ENCODE measurements around the gene TNFRSF18.

Gene TNFRSF18

GRCh38 chr1:1226566-1227362 lies 20.4 kb upstream of the TNFRSF18 start:
- no peak for DNase-seq

DNA sequence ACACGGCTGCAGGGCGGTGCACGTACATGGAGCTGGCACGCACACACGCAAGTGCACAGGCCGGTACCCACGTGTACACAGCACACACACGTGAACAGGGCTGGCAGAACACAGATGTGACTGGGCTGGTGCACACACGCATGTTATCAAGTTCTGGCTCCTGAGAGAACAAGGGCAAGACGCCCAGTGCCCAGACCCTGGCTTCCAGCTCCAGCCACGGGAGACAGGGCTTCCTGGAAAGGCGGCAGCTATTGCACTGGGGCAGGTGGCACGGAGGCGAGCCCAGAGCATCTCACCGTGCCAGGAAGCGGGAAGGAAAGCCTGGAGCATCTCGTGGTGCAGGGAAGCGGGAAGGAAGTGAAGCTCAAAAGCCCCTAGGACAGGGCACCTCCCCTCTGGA lies 19.5 kb upstream of the TNFRSF18 start:
- no peak for DNase-seq

DNA sequence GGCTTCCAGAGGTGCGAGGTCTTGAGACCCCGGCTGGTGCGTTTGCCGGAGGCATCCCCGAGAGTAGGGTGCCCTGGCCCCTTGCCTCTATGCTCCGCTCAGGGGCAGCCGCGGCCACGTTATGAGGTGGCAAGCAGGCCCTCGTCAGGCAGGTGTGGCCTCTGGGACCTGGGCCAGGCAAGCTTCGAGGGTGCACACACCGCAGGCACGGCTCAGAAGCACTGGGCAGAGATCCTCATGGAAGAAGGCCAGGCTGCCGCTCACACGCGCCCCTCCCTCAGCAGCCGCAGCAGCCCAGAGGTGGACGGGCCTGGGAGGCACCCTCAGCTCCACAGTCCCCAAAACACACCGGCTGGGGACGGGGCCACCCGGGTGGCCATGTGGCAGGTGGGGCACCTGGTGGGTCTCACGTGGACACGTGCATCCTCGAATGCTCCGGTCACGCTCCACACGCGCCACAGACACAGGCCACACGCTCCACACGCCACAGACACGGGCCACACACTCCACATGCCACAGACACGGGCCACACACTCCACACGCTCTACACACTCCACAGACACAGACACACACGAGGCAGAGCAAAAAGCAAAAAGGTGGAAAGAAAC lies 18.9 kb upstream of the TNFRSF18 start:
- no peak for DNase-seq

DNA sequence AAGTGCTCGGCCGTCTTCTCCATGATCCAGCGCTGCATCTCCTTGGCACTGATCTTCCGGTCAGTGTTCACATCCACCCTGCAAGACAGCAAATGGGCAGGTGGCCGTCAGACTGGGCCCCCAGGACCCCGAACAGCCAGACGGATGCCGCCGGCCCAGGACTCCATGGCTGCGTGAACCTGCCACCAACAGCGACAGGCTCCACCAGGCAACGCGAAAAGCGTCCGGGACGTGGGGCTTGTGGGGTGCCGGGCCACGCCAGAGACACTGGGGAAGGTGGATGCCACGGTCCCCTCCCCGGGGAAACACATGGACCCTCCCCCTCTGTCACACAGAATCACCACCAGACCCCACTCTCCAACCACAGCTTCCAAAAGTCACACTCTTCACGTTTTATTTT lies 17.5 kb upstream of the TNFRSF18 start:
- DNase-seq, result no peak

- DNase-seq, result no peak
Measured at GRCh38 chr1:1223321-1223720, 16.9 kb upstream of the TNFRSF18 start.

GRCh38 chr1:1222575-1223225 lies 16.3 kb upstream of the TNFRSF18 start:
- no peak for DNase-seq

- DNase-seq, result no peak
Measured at GRCh38 chr1:1221887-1222574, 15.6 kb upstream of the TNFRSF18 start.

DNA sequence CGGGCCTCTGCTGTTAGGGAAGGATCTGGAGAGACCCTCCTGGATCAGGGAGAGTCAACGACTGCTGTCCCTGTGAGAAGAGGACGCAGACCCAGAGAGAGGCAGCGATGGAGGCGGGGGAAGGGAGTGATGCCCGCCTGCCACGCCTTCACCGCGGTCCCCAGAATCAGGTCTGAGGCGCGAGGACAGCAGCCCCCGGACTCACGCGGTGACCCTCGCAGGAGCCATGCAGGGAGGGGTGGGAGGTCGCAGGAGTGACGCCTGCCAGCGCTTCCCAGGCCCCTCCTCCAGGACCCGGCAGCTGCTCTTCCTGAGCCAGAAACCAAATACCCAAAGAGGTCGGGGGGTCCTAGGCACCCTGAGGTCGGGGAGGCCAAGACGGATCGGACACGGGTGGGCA lies 13.8 kb upstream of the TNFRSF18 start:
- no peak for DNase-seq

DNA sequence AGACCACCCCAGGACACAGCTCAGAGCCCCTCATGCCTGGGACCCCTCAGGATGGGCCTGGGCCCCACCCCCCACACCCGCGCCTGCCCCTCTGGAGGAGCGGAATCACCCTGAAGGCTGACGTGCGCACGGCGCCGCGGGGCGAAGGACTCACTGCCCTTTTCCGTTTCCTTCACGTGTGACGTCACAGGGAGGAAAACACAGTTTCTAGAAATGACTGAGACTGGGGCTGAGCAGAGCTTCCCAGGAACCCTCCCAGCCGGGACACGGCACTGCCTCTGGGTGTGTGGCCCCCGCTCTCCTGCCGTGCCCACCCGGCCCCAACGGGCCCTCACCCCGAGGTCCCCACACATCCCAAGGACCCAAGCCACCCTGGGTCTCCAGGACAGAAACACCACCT lies 12.9 kb upstream of the TNFRSF18 start:
- DNase-seq, result peak; percentile 64 to 72

- no peak for DNase-seq
Measured at GRCh38 chr1:1218524-1219200, 12.3 kb upstream of the TNFRSF18 start.

- peak; percentile 64 to 71 for DNase-seq
Measured at GRCh38 chr1:1217621-1218523, 11.5 kb upstream of the TNFRSF18 start.

DNA sequence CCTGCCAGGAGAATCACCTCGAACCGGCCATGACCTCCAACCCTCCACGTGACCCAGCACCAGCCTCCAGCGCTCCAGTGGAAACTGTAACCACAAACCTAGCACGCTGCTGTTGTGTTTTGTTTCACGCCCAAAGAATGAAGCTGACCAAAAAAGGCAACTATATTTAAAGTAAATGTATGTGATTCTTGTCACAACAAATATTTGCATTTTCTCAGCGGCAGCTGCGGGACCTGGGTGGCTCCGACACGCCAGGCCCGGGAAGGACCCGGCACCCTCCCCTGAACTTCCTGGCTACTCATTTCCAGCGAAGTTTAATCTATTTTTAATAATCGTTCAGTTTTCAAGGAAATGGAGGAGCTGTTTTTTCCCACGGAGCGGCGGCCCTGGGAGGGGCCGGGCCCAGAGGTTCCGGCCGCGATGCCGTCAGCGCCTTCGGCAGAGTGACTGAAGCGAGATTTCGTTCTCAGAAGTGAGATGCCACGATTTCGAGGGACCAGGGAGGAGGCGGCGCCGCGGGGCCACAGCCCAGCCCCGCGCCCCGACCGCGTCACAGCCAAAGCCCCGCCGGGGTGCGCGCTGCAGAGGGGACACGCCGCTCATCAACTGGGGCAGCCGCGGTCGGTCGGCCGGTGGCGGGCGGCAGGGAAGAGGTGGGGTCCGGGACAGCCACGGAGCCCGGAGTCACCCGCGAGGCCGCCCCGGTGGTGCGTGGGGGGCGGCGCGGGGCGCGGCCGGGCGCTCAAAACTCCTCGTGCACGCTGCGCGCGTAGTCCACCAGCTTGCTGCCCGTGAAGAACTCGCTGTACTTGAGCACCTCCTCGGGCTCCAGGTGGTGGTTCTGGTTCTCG lies 10.6 kb upstream of the TNFRSF18 start:
- DNase-seq, result peak; percentile 67 to 71

DNA sequence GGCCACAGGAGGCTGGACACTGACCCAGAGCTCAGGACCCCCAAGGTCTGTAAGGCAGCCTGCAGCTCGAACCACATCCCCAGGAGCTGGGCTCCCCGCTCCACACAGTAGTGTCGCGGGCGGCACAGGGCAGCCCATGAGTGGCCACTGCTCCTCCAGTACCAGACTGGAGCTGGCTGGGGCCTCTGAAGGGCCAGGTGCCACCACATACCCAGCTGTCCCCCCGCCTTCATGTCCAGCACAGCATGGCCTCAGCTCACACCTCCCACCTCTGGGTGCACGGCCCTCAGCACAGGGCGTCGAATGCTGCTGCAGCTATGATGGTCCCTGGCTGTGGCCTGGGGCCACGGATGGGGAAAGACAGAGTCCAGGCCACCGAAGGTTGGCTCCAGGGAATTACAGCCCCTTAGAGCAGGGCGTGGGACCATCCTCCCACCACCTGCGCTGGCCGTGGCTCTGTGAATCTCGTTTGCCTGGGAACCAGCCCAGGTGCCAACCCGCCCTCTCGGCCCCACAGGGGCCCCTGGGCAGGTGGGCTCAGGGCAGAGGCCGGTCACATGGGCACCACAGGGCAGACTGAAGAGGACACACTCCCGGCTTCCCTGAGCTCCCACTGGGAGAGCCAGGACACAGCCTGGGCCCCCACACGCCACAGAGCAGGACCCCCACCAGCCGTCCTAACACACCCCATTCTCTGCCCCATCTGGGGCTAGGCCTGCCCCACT lies 9.7 kb upstream of the TNFRSF18 start:
- DNase-seq, result no peak

GRCh38 chr1:1215080-1215676 lies 8.8 kb upstream of the TNFRSF18 start:
- DNase-seq, result peak in 1 of 2 experiments; percentile 46

DNA sequence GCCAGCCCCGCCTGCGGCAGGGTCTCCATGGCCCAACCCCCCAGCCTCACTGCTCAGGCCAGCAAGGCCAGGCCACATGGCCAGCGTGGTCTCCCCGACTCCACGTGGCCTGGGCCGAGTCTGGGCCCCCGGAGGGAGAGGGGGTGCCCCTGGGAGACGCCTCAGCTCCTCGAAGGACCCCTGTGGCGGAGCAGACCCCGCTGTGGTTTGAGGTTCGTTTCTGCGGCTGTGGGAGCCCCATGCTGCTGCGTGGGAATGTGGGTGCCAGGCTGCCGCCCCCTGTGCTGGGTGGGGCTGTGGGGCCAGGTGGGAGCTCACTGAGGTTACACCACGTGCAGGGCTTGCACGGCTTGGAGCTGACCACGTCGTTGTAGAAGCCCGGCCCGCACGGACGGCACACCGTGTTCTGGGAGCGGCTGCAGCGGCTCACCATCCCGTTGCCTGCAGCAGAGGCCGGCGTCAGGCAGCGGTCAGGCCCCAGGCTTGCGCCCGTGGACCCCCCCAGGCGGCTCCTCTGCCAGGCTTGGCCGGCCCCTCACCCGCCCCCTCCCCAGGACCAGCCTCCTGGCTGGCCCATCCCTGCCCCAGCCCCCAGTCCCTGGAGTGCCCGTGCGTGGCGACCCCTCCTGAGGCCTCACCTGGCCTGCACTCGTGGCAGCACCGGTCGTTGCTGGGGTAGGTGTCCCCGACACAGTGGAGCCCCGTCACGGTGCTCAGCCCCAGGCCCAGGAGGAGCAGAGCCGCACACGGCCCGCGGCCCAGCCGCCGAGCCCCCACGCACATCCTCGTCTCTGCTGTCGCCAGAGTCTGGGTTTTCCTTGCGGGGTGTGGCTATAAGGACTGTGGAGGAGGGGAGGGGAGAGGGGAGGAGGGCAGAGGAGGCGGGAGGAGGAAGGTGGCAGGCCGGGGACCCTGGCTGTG lies 7.2 kb upstream of the TNFRSF18 start, which contains the start of gene TNFRSF4:
Gene TNFRSF4 (minus strand): TSS at position 809 of the 921 bp plus-strand sequence. CDS start 26 bp downstream, at position 783.
- peak; percentile 69 for DNase-seq

DNA sequence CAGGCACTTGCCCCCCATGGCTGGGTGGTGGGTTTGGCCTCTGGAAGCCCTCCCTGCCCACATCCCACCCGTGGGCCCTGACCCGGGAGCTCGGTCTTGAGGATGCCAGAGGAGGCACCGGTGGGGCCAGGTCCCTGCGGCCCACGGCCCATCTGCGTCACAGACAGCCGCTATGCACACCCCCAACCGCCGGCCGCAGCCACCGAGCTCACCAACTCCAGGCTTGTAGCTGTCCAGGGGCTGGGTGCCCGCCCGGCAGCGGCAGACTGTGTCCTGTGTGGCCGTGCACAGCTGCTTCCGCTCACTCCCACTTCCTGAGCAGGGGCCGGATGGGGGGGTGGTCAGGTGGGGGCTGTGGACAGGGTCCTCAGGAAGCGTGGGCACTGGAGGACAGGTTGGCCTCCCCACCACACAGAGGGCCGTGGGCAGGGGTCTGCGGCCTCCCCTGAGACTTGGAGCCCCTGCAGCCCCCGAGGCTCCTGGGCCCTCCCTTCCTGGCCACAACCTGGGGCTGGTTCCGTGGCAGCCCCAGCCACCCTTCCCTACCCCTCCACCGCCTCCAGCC lies 6.5 kb upstream of the TNFRSF18 start:
- peak; percentile 65 to 72 for DNase-seq

DNA sequence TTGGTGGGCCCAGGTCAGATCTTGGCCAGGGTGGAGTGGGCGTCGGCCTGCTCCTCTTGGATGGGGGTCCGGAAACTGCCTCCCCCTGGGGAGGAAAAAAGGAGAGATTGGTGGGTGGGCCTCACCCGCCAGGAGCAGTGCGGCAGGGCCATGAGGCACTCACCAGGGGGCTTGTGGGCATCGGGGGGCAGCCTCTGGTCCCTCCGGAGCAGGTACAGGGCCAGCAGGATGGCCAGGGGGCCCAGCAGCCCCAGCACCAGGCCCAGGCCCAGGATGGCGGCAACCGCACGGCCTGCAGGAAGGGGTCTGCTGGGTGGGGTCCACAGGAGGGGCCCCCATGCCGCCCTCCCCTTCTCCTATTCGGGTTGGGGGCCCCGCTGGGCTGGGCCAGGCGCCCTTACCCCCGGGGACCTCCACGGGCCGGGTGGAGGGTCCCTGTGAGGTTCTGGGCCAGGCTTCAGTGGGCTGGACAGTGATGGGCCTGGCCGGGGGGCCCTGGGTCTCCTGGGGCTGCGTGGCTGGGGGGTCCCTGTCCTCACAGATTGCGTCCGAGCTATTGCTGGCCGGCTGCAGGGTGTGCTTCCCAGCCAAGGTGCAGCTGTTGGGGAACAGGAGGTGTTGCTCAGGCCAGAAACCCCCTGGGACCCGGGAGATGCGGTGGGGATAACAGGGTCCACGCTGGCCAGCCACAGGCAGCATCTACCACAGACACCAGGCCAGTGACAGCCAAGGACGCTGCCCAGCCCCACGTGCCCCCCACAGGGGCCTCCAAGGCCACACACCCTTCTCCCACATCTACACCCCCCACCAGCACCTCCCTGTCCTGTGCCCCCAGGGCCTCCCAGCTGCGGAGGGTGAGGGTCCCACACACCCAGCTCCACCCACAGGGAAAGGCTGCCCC lies 5.4 kb upstream of the TNFRSF18 start:
- no peak for DNase-seq

All from activated T-cell treated with anti-CD3 and anti-CD28 coated beads, Interleukin-2, amount 50 U/mL, for 48 hours (primary cell).